Lower lobe of right lung (tissue), 2 donors: ENCODE measurements around the gene UMOD. TPM values are rescaled to one million over a fixed set of nuclear protein-coding genes. Genes with fewer than 3 reads are reported as not detected.

Experiments used
- ATAC-seq, 2 donors: fragments of 200-7000 bp; cut with Tn5 transposase; one replicate each; pipeline ENCODE4 v1.9.1; 2020 to 2022; ENCODE audit warnings: mild to moderate bottlenecking in 2 of 2, moderate library complexity in 2 of 2
- DNase-seq: peaks from one replicate; pipeline ENCODE4 v3.0.0-alpha.2; 2020
- H3K27ac ChIP-seq: fragments of 200-600 bp; one replicate; pipeline ENCODE4 v1.8.0; 2022
- H3K27me3 ChIP-seq: fragments of 200-600 bp; one replicate; pipeline ENCODE4 v1.8.0; 2022; ENCODE audit warnings: low read depth
- H3K36me3 ChIP-seq: fragments of 200-600 bp; one replicate; pipeline ENCODE4 v1.8.0; 2022; ENCODE audit warnings: mild to moderate bottlenecking
- H3K4me1 ChIP-seq: fragments of 200-600 bp; one replicate; pipeline ENCODE4 v1.8.0; 2022
- H3K4me3 ChIP-seq: fragments of 200-600 bp; one replicate; pipeline ENCODE4 v1.8.0; 2022; ENCODE audit warnings: mild to moderate bottlenecking
- H3K9me3 ChIP-seq: fragments of 200-600 bp; one replicate; pipeline ENCODE4 v1.8.0; 2022
- intact Hi-C: fragments of 100-400 bp; cut with DNase I; formaldehyde crosslinking; loops from one replicate; pipeline ENCODE4 v1.11.0; 2022
- total RNA-seq: library from RNA; stranded (reverse); fragmentation: NEBNext Ultra II Directional; extraction: Animal tissue kit (Norgen Biotek cat#: 25700); gene quantifications from one replicate; pipeline ENCODE4 v1.2.1, GENCODE V29; 2021
- TF ChIP-seq, protein P1 (sequence below): fragments of 200-600 bp; IDR thresholded peaks from one replicate; pipeline ENCODE4 v1.8.0; 2022; ENCODE audit warnings: antibody characterized with exemption, mild to moderate bottlenecking
- donor health status: DM: no; HTN: yes; CAD: no; lungs with severe emphysema.

Gene UMOD
- total RNA-seq, 1 donor from 2014 or later: not detected

- TF ChIP-seq, protein P1, sequence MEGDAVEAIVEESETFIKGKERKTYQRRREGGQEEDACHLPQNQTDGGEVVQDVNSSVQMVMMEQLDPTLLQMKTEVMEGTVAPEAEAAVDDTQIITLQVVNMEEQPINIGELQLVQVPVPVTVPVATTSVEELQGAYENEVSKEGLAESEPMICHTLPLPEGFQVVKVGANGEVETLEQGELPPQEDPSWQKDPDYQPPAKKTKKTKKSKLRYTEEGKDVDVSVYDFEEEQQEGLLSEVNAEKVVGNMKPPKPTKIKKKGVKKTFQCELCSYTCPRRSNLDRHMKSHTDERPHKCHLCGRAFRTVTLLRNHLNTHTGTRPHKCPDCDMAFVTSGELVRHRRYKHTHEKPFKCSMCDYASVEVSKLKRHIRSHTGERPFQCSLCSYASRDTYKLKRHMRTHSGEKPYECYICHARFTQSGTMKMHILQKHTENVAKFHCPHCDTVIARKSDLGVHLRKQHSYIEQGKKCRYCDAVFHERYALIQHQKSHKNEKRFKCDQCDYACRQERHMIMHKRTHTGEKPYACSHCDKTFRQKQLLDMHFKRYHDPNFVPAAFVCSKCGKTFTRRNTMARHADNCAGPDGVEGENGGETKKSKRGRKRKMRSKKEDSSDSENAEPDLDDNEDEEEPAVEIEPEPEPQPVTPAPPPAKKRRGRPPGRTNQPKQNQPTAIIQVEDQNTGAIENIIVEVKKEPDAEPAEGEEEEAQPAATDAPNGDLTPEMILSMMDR: no peak
- intact Hi-C loops: no loop called here
- DNase-seq (no peak), ATAC-seq (no peak)
- Histone ChIP-seq H3K27me3 (peaks cover 5% of the 10 kb centered on the region), H3K27ac (no peak overlapping the region), H3K4me3 (no peak overlapping the region), H3K9me3 (no peaks in the 10 kb centered on the region), H3K4me1 (no peaks in the 10 kb centered on the region), H3K36me3 (no peaks in the 10 kb centered on the region)
Measured at GRCh38 chr16:20333120-20333519, 19.4 kb downstream of the UMOD start.

GRCh38 chr16:20332411-20332810, 20.1 kb downstream of the UMOD start:
- no peaks in the 10 kb centered on the region for H3K9me3 ChIP-seq
- H3K36me3 ChIP-seq: no peaks in the 10 kb centered on the region
- peaks cover 5% of the 10 kb centered on the region for H3K27me3 ChIP-seq
- no peak overlapping the region for H3K27ac ChIP-seq
- no peak for ATAC-seq
- no peak for DNase-seq
- TF ChIP-seq, protein P1: no peak
- intact Hi-C loops: no loop called here
- H3K4me3 ChIP-seq: no peak overlapping the region
- no peaks in the 10 kb centered on the region for H3K4me1 ChIP-seq

DNA sequence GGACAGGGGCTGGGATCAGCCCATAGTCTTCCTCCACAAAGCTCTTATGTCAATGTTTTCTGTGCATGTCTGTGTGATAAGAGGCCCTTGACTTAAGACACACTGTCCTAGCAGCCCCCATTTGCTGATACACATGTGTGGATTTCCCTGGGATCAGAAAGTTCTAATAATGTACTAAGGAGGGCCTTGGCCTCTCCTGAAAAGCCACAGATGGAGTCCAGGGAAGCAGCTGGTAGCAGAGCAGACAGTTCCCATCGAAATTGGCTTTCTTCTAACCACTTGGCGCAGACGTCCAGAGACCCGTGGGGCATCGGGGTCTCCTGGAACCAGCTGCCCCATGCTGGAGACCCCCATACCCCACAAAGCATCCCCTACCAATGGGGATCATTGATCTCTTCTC, 20.9 kb downstream of the UMOD start:
- no peak for ATAC-seq
- TF ChIP-seq, protein P1: no peak

DNA sequence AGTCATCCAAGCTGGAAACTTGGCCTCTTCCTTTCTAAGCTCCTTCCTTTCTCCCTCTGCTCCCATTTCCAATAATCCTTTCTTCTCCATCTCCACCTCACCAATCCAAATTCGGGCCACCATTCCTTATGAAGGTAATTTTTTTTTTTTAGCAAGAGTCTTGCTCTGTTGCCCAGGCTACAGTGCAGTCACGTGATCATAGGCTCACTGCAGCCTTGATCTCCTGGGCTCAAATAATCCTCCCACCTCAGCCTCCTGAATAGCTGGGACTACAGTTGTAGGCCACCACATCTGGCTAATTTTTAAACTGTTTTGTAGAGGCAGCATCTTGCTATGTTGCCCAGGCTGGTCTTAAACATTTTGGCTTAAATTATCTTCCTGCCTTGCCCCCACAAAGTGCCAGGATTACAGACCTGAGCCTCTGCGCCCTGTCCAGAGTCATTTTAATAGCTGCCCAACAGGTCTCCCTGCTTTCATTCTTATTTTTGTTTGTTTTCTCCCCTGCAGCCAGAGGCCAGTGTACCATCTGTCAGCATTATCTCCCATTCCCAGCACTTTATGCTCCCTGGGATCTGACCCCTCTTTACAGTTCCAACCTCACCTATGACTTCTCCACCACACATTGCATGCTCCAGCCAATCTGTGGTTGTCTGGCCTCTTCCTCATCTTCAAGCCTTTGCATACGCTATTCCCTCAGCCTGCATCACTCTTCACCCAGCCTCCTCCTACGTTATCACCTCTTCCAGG, 22.9 kb downstream of the UMOD start:
- intact Hi-C loops: no loop called here
- no peak for ATAC-seq
- Histone ChIP-seq H3K9me3 (no peaks in the 10 kb centered on the region), H3K4me1 (no peaks in the 10 kb centered on the region), H3K27me3 (no peaks in the 10 kb centered on the region), H3K27ac (no peak overlapping the region), H3K4me3 (no peak overlapping the region), H3K36me3 (no peaks in the 10 kb centered on the region)
- TF ChIP-seq, protein P1: no peak
- DNase-seq: no peak

More for the DNA sequence above, 20.9 kb downstream of the UMOD start:
- Histone ChIP-seq H3K4me3 (no peak overlapping the region), H3K4me1 (no peaks in the 10 kb centered on the region), H3K36me3 (no peaks in the 10 kb centered on the region), H3K27ac (no peak overlapping the region), H3K27me3 (peaks cover 5% of the 10 kb centered on the region), H3K9me3 (no peaks in the 10 kb centered on the region)
- intact Hi-C loops: no loop called here
- DNase-seq: no peak

DNA sequence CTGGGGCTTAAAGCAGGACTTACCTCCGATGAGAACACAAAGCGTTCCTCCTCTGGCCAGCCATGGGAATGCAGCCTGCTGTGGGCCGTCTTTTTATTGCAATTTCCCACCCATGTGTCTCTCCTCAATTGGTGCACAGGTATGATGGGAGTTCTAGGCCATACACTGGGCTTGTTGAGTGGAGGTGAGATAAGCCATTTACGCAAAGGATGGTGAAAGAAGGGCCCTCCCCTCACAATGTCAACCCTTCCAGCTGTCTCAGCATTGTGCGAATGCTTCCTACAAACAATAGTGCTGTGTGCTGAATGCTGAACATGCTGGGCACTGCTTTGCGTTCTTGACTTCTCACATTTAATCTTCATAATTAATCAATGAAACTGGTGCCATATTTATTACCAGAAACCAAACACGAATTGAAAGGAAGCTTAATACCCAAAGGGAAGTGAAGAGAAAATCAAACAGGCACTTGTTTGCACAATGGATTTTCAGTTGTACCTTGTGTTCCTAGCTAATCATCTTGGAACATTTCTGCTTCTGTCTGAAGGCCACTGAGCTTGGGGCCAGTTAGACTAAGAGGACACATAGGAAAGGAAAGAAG, 25.0 kb downstream of the UMOD start, which contains the start of gene GP2:
TSS of gene GP2 (minus strand) at position 70 of the 598 bp plus-strand sequence. CDS start 1,082 bp downstream, outside the sequence.
- H3K9me3 ChIP-seq: no peaks in the 10 kb centered on the region
- no peak within 1 kb of the TSS for H3K27ac ChIP-seq
- TF ChIP-seq, protein P1: no peak
- DNase-seq (no peak), ATAC-seq (no peak)
- no peaks in the 10 kb centered on the region for H3K4me1 ChIP-seq
- no peaks in the 10 kb centered on the region for H3K36me3 ChIP-seq
- H3K27me3 ChIP-seq: no peaks in the 10 kb centered on the region
- intact Hi-C loops: no loop called here
- no peak within 1 kb of the TSS for H3K4me3 ChIP-seq
